ENCODE data around the gene APP. TPM values are rescaled to one million over a fixed set of nuclear protein-coding genes. Genes with fewer than 3 reads are reported as not detected.

APP gene
- total RNA-seq, 1 donor from 2014 or later = 358 TPM

GRCh38 chr21:26077521-26077920 is 93.0 kb downstream of the APP start:
- no peak overlapping the region for H3K27ac ChIP-seq
- DNase-seq (no peak), ATAC-seq (no peak)
- no peak overlapping the region for H3K4me3 ChIP-seq
- no peaks in the 10 kb centered on the region for H3K36me3 ChIP-seq
- no peaks in the 10 kb centered on the region for H3K9me3 ChIP-seq
- intact Hi-C loops (cut with DNase I) = no loop called here
- peaks cover 3% of the 10 kb centered on the region for H3K4me1 ChIP-seq
- no peak for TF ChIP-seq CTCF (IDR thresholded peaks at IDR 0.05)
- no peaks in the 10 kb centered on the region for H3K27me3 ChIP-seq (ENCODE audit: low read depth)

- intact Hi-C loops (cut with DNase I) = loop anchor here (5.0 kb wide), 1 partner anchor 34 kb away; no protein-coding TSS in a partner anchor
- Histone ChIP-seq H3K27me3 (ENCODE audit: low read depth) (no peaks in the 10 kb centered on the region), H3K4me3 (no peak overlapping the region), H3K9me3 (no peaks in the 10 kb centered on the region), H3K27ac (no peak overlapping the region), H3K4me1 (peaks cover 16% of the 10 kb centered on the region), H3K36me3 (no peaks in the 10 kb centered on the region)
- no peak for TF ChIP-seq CTCF (IDR thresholded peaks at IDR 0.05)
- ATAC-seq = no peak
- DNase-seq = no peak
These were observed 97.6 kb downstream of the APP start for GRCh38 chr21:26072666-26073615.

DNA sequence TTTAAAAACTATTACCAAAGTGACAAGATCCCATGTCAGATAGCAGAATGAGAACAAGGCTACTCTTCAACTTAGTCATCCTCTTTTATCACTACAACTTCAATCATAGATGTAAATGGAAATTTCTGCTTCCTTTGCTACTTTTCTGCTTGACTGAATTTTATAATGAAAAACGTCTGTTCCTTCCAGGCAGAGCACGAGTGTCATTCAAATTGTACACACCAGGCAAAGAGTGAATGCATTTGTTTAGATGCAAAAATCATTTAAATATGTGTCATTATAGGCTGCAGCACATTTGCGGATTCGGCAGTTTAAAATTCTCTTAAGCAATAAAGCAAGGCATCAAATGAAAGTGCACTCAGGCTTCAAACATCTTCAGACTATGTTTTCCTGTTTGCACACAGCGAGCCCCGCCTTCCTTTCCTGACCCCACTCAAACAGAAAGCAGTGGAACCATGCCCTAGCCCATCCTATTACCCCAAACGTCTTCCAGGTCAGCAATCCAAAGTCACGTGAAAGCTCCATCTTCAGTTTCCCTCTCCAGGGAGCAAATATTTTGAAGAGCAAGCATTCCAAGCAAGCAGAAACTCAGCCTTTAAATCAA is 99.6 kb downstream of the APP start:
- peak overlapping the region; percentile 26 for H3K4me3 ChIP-seq
- no peaks in the 10 kb centered on the region for H3K9me3 ChIP-seq
- DNase-seq = peak; percentile 64
- peaks cover 16% of the 10 kb centered on the region for H3K4me1 ChIP-seq
- no peaks in the 10 kb centered on the region for H3K36me3 ChIP-seq
- intact Hi-C loops (cut with DNase I) = loop anchor here (5.0 kb wide), 1 partner anchor 36 kb away; no protein-coding TSS in a partner anchor
- ATAC-seq = peak; percentile 90 to 92
- no peak for TF ChIP-seq CTCF (IDR thresholded peaks at IDR 0.05)
- H3K27ac ChIP-seq = peak overlapping the region; percentile 19
- no peaks in the 10 kb centered on the region for H3K27me3 ChIP-seq (ENCODE audit: low read depth)

DNA sequence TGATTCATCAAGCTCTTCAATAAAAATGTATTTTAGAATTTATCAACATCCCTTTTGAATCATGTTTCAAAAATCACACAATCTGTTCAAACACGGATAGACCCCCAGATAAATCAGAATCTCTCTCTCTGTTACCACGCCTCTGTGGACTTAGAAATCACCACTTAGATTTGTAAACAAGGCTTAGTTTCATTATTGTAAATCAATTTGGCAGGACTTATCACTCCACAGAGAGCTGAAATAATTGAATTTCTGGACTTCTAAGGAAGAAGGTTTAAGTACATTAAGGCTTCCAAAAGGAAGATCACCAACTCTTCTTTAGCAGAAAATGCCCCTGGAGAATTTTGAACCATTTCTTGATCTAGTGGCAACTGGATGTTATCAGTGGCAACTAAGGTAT is 100.4 kb downstream of the APP start:
- Histone ChIP-seq H3K4me3 (no peak overlapping the region), H3K36me3 (no peaks in the 10 kb centered on the region), H3K27me3 (ENCODE audit: low read depth) (no peaks in the 10 kb centered on the region), H3K9me3 (no peaks in the 10 kb centered on the region), H3K27ac (no peak overlapping the region), H3K4me1 (peaks cover 16% of the 10 kb centered on the region)
- no peak for TF ChIP-seq CTCF (IDR thresholded peaks at IDR 0.05)
- DNase-seq (no peak), ATAC-seq (no peak)
- intact Hi-C loops (cut with DNase I) = loop anchor here (5.0 kb wide), 1 partner anchor 37 kb away; no protein-coding TSS in a partner anchor

GRCh38 chr21:26068776-26069175 is 101.8 kb downstream of the APP start:
- no peak for DNase-seq
- H3K9me3 ChIP-seq = no peaks in the 10 kb centered on the region
- no peak overlapping the region for H3K4me3 ChIP-seq
- no peaks in the 10 kb centered on the region for H3K27me3 ChIP-seq (ENCODE audit: low read depth)
- H3K27ac ChIP-seq = no peak overlapping the region
- no peak for ATAC-seq
- H3K36me3 ChIP-seq = no peaks in the 10 kb centered on the region
- intact Hi-C loops (cut with DNase I) = no loop called here
- H3K4me1 ChIP-seq = peaks cover 16% of the 10 kb centered on the region
- TF ChIP-seq CTCF (IDR thresholded peaks at IDR 0.05) = no peak
